HCT116 (cell line): ENCODE data around the gene NALCN. TPM values are rescaled to one million over a fixed set of nuclear protein-coding genes. Genes with fewer than 3 reads are reported as not detected.

ENCODE experiments used
- ATAC-seq: fragments of 200-7000 bp; cut with Tn5 transposase; 2 replicates; pipeline ENCODE4 v1.9.1; 2020; ENCODE audit warnings: mild to moderate bottlenecking, moderate library complexity
- BruUV-seq: library from RNA; stranded (reverse); fragments of 400-500 nt; replicated peaks from 2 replicates; lab custom pipeline; 2021; lab: Mats Ljungman, UMichigan
- CTCF ChIA-PET: fragments of 300-600 bp; sonication (Branson Sonifier 250); formaldehyde crosslinking; loops from one replicate; lab custom pipeline; 2021; ENCODE audit warnings: antibody characterized with exemption; lab: Charles Lee
- POLR2A ChIA-PET: fragments of 300-600, 350-600 bp; sonication (Branson Sonifier 250); formaldehyde crosslinking; loops from one replicate; lab custom pipeline; 2021; ENCODE audit warnings: antibody characterized with exemption; lab: Charles Lee
- RAD21 ChIA-PET, 2 experiments: fragments of 300-600 bp; sonication (Branson Sonifier 250); formaldehyde crosslinking; loops; one replicate each; lab custom pipeline; 2023; ENCODE audit warnings: low total read pairs in 2 of 2; ENCODE audit not compliant: uncharacterized antibody in 2 of 2, unreplicated experiment in 2 of 2, low non-redundant PET in 1 of 2; lab: Charles Lee
- DNase-seq: peaks from one replicate; pipeline ENCODE4 v3.0.0-alpha.2; 2010; ENCODE audit warnings: low read depth, low spot score
- H2AFZ ChIP-seq: fragments of 200-600 bp; shearing (Covaris generic), sonication (generic); 2 replicates; pipeline ENCODE4 v1.6.1; 2017; ENCODE audit warnings: low read depth, mixed run types, mixed read lengths, antibody characterized with exemption, low read length; ENCODE audit not compliant: poor library complexity, severe bottlenecking
- H3K27ac ChIP-seq: 2 replicates; pipeline ENCODE4 v1.5.1; 2012; ENCODE audit warnings: low read depth, low read length
- H3K27me3 ChIP-seq: fragments of 200-600 bp; sonication (generic); 2 replicates; pipeline ENCODE4 v1.6.1; 2016; ENCODE audit warnings: mixed run types, low read length, mixed read lengths; ENCODE audit not compliant: insufficient read depth
- H3K36me3 ChIP-seq, 2 experiments: fragments of 200-500 bp in 1 of 2; fragments of 200-600 bp in 1 of 2; sonication (Bioruptor generic) in 1 of 2; sonication (generic) in 1 of 2; 2 replicates each; pipeline versions ENCODE4 v1.5.1 to v1.6.1; 2014 to 2016; ENCODE audit warnings: low read length in 2 of 2, inconsistent platforms in 1 of 2, mixed read lengths in 1 of 2, mixed run types in 1 of 2; ENCODE audit not compliant: insufficient read depth in 2 of 2, control insufficient read depth in 1 of 2
- H3K4me1 ChIP-seq, 2 experiments: fragments of 200-600 bp in 1 of 2; sonication (generic) in 1 of 2; 2 replicates each; pipeline versions ENCODE4 v1.5.1 to v1.6.1; 2012 to 2017; ENCODE audit warnings: low read length in 2 of 2, inconsistent platforms in 1 of 2, mild to moderate bottlenecking in 1 of 2, mixed read lengths in 1 of 2, mixed run types in 1 of 2, moderate library complexity in 1 of 2; ENCODE audit not compliant: insufficient read depth in 2 of 2, control insufficient read depth in 1 of 2
- H3K4me2 ChIP-seq: fragments of 200-600 bp; sonication (generic); 2 replicates; pipeline ENCODE4 v1.6.1; 2017; ENCODE audit warnings: mixed run types, low read length, mixed read lengths
- H3K4me3 ChIP-seq, 2 experiments: fragments of 200-600 bp in 1 of 2; sonication (generic) in 1 of 2; replicated peaks in 1 of 2; 2 replicates each; pipeline ENCODE4 v1.5.1; 2011 to 2016; ENCODE audit warnings: low read length in 2 of 2, control low read depth in 1 of 2, low read depth in 1 of 2, mild to moderate bottlenecking in 1 of 2, mixed read lengths in 1 of 2, mixed run types in 1 of 2
- H3K79me2 ChIP-seq: fragments of 200-600 bp; sonication (generic); 2 replicates; pipeline ENCODE4 v1.6.1; 2017; ENCODE audit warnings: mild to moderate bottlenecking, mixed run types, low read length, moderate library complexity, mixed read lengths; ENCODE audit not compliant: insufficient read depth
- H3K9ac ChIP-seq: fragments of 200-600 bp; sonication (generic); 2 replicates; pipeline ENCODE4 v1.6.1; 2016; ENCODE audit warnings: low read length, mixed read lengths
- H3K9me2 ChIP-seq: fragments of 200-600 bp; sonication (generic), shearing (Covaris generic); 2 replicates; pipeline ENCODE4 v1.6.1; 2017; ENCODE audit warnings: mixed run types, mild to moderate bottlenecking, moderate library complexity; ENCODE audit not compliant: insufficient read depth
- H3K9me3 ChIP-seq, 2 experiments: fragments of 200-500 bp in 1 of 2; fragments of 200-600 bp in 1 of 2; sonication (Bioruptor generic) in 1 of 2; sonication (generic) in 1 of 2; 2 replicates each; pipeline ENCODE4 v1.6.1; 2014 to 2017; ENCODE audit warnings: low read length in 2 of 2, mixed read lengths in 2 of 2, inconsistent platforms in 1 of 2, low read depth in 1 of 2, mild to moderate bottlenecking in 1 of 2, mixed run types in 1 of 2, moderate library complexity in 1 of 2; ENCODE audit not compliant: control insufficient read depth in 1 of 2, insufficient read depth in 1 of 2
- H4K20me1 ChIP-seq: fragments of 200-600 bp; sonication (generic), shearing (Covaris generic); 2 replicates; pipeline ENCODE4 v1.6.1; 2017; ENCODE audit warnings: mixed run types, mild to moderate bottlenecking, moderate library complexity; ENCODE audit not compliant: insufficient read depth
- ATF3 ChIP-seq: IDR thresholded peaks from 2 replicates; pipeline ENCODE4 v1.6.1; 2012
- CEBPB ChIP-seq: IDR thresholded peaks from 2 replicates; pipeline ENCODE4 v1.6.1; 2012; ENCODE audit warnings: low read depth
- EGR1 ChIP-seq: IDR thresholded peaks from 2 replicates; pipeline ENCODE4 v1.6.1; 2012; ENCODE audit warnings: low read depth
- EZH2 ChIP-seq: fragments of 200-600 bp; sonication (generic); IDR thresholded peaks from 2 replicates; pipeline ENCODE4 v1.6.1; 2017; ENCODE audit warnings: antibody characterized with exemption, mixed run types
- EZH2phosphoT487 ChIP-seq: fragments of 200-600 bp; IDR thresholded peaks from 2 replicates; pipeline ENCODE4 v1.6.1; 2018; ENCODE audit warnings: antibody characterized with exemption, borderline replicate concordance
- POLR2AphosphoS5 ChIP-seq: IDR thresholded peaks from 2 replicates; pipeline ENCODE4 v1.6.1; 2011; ENCODE audit warnings: mild to moderate bottlenecking, low read depth, low read length, moderate library complexity
- REST ChIP-seq: IDR thresholded peaks from 2 replicates; pipeline ENCODE4 v1.6.1; 2012; ENCODE audit warnings: low read depth
- SP1 ChIP-seq: IDR thresholded peaks from 2 replicates; pipeline ENCODE4 v1.6.1; 2012; ENCODE audit warnings: low read depth
- SRF ChIP-seq: IDR thresholded peaks from 2 replicates; pipeline ENCODE4 v1.6.1; 2012; ENCODE audit warnings: low read depth
- TCF7L2 ChIP-seq: IDR thresholded peaks from 2 replicates; pipeline ENCODE4 v1.7.0; 2011; ENCODE audit warnings: borderline replicate concordance, inconsistent platforms; ENCODE audit not compliant: insufficient read depth, insufficient read length; ENCODE audit errors: extremely low read depth
- ZBTB33 ChIP-seq: IDR thresholded peaks from 2 replicates; pipeline ENCODE4 v1.6.1; 2011; ENCODE audit warnings: mild to moderate bottlenecking, low read length, moderate library complexity; ENCODE audit not compliant: insufficient replicate concordance; ENCODE audit errors: extremely low read depth
- ZFX ChIP-seq: fragments of 450-650 bp; IDR thresholded peaks from 2 replicates; pipeline ENCODE4 v1.6.1; 2017
- ZNF274 ChIP-seq: fragments of 200-500 bp; sonication (Bioruptor generic); IDR thresholded peaks from 2 replicates; pipeline ENCODE4 v1.6.1; 2014; ENCODE audit warnings: mild to moderate bottlenecking, low read depth, low read length, inconsistent platforms
- intact Hi-C: fragments of 100-400 bp; cut with micrococcal nuclease; formaldehyde crosslinking; loops from 2 replicates; pipeline ENCODE4 v1.10.0; 2022
- total RNA-seq: library from RNA; stranded (reverse); gene quantifications from one replicate; pipeline ENCODE4 v1.2.1, GENCODE V29; 2021; ENCODE audit not compliant: unreplicated experiment
- TF ChIP-seq, protein P1 (sequence below): IDR thresholded peaks from 2 replicates; pipeline ENCODE4 v1.6.1; 2012

NALCN gene
- total RNA-seq, 1 experiment from 2014 or later = not detected

- Histone ChIP-seq H2AFZ (no peak overlapping the region), H3K9me3 (no peaks in the 10 kb centered on the region), H3K9me2 (no peaks in the 10 kb centered on the region), H3K4me2 (no peak overlapping the region), H3K27ac (no peak overlapping the region), H3K27me3 (0 out of 2 replicates have a peak, but pooled peaks cover 4% of the 10 kb centered on the region), H3K79me2 (no peaks in the 10 kb centered on the region), H3K4me1 (no peaks in the 10 kb centered on the region), H3K4me3 (no peak overlapping the region), H3K36me3 (no peaks in the 10 kb centered on the region), H4K20me1 (no peaks in the 10 kb centered on the region), H3K9ac (no peak overlapping the region)
- BruUV-seq = no TSS peak
- DNase-seq = no peak
- TF ChIP-seq TCF7L2 (no peak), EGR1 (no peak), ATF3 (no peak), EZH2phosphoT487 (no peak), REST (no peak), EZH2 (no peak), SRF (no peak), CEBPB (no peak), ZBTB33 (no peak), ZNF274 (no peak), POLR2AphosphoS5 (no peak), SP1 (no peak), ZFX (no peak)
- TF ChIP-seq, protein P1, sequence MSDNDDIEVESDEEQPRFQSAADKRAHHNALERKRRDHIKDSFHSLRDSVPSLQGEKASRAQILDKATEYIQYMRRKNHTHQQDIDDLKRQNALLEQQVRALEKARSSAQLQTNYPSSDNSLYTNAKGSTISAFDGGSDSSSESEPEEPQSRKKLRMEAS = no peak
- ChIA-PET RAD21 (no interaction called here), CTCF (no interaction called here), POLR2A (no interaction called here)
- intact Hi-C loops = no loop called here
- ATAC-seq = no peak
These were observed 379.8 kb downstream of the NALCN start for GRCh38 chr13:101036546-101036945.
